ENCODE measurements around the gene MT1E.
"Not testable (repeated sequence)": the region's sequence is repeated elsewhere in the genome, so short reads cannot be mapped to it uniquely, and the experiment has no call there.

MT1E gene

GRCh38 chr16:56649271-56649670 lies 23.7 kb downstream of the MT1E start:
- DNase-seq = no peak

DNA sequence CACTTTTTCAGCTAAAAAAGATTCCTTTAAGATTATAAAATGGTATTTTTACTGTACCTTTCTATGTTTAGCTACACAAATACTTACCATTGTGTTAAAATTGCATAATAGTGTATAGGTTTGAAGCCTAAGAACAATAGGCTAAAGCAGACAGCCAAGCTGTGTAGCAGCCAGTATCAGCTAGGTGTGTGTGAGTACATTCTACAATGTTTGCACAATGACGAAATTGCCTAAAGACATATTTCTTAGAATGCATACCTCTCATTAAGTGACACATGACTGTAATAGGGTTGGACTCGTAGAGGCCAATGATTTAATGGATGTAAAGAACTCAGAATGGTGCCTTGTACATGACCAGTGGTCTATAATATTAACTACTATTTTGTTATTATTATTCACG lies 24.2 kb downstream of the MT1E start:
- no peak for DNase-seq

- DNase-seq = no peak
Measured at GRCh38 chr16:56651586-56651985, 26.0 kb downstream of the MT1E start, which contains the start of gene MT1B. MT1B (plus strand) TSS chr16:56651886; CDS start chr16:56651954, 68 bp downstream.

DNA sequence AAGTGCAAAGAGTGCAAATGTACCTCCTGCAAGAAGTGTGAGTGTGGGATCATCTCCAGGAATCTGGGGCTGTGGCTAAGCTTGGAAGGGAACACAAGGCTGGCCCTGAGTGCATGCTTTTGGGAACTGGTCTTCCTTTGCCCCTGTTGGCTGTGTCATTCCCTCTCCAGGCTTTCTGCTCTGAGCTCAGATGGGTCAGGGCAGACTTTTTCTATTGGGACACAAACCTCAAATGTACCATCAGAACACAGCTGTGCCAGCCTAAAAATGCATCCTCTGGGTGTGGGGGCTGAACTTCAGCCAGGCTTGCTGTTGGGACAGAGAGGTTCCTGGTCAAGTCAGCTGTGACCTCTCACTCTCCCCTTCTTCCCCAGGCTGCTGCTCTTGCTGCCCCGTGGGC lies 27.0 kb downstream of the MT1E start:
- no peak for DNase-seq

GRCh38 chr16:56653218-56653617 lies 27.6 kb downstream of the MT1E start:
- DNase-seq = no peak

- peak; percentile 13 for DNase-seq
Measured at GRCh38 chr16:56657555-56658326, 32.2 kb downstream of the MT1E start, which contains the start of gene MT1F. MT1F (plus strand) TSS chr16:56657959; CDS start chr16:56658059, 100 bp downstream.

DNA sequence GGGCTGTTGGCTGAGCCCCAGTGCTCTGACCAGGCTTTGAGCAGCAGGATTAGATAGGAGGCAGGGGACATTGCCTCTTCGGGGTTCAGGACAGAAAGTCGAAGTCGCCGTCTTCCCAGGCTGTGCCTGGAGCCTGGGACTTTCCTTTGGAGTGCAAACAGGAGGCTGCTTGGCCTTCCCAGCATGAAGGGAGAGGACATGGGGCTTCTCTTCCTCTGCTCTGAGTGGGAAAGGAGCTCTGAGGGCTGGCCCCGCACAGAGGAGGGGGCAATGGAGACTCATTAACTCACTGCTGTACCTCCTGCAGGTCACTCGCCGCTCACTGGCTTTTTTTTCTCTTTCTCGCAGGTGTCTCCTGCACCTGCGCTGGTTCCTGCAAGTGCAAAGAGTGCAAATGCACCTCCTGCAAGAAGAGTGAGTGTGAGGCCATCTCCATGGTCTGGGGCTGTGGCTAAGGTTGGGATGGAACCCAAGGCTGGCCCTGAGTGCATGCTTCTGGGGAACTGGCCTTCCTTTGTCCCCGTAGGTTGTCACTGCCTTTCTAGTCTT lies 32.8 kb downstream of the MT1E start:
- DNase-seq = no peak

- DNase-seq = no peak
Measured at GRCh38 chr16:56662357-56663354, 37.1 kb downstream of the MT1E start.

GRCh38 chr16:56664506-56664905 lies 38.9 kb downstream of the MT1E start:
- no peak for DNase-seq

DNA sequence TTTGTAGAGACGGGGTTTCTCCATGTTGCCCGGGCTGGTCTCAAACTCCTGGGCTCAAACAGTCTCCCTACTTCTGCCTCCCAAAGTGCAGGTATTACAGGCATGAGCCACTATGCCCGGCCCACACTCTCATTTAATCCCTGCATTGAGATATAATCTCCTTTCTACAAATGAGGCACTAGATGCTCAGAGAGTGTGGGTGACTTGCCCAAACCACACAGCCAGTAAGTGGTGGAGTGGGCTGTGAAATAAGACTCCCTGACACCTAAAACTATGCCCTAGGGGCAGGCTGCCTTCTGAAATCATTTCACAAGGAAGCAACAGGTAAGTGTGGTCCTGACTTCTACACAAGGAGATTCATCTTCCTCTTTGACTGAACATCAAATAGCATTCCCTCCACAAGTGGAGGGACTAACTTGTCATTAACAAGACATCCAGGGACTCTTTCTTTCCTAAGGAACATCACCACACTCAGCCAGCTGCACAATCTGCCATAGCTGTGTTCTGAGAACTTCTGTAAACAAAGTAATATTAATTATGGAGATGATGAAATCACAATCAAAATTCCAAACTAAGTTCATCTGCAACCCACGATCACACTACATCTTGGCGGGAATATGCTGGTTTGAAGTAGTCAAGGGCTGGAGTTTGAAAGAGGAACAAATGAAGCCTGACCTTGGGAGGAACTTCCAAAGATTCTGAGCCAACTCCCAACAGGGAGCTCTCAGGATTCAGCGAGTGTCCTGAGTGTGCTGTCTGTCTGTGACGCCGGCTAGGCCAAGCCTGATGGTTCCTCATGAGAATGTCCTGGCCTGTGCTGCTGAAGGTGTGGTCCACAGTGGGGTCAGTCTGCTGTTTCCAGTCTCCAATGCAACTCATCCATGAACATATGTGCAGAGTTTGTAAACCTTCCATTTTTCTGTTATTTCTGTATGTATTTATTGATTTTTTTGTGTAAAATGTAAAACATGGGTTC lies 40.0 kb downstream of the MT1E start:
- not testable (repeated sequence) for DNase-seq

DNA sequence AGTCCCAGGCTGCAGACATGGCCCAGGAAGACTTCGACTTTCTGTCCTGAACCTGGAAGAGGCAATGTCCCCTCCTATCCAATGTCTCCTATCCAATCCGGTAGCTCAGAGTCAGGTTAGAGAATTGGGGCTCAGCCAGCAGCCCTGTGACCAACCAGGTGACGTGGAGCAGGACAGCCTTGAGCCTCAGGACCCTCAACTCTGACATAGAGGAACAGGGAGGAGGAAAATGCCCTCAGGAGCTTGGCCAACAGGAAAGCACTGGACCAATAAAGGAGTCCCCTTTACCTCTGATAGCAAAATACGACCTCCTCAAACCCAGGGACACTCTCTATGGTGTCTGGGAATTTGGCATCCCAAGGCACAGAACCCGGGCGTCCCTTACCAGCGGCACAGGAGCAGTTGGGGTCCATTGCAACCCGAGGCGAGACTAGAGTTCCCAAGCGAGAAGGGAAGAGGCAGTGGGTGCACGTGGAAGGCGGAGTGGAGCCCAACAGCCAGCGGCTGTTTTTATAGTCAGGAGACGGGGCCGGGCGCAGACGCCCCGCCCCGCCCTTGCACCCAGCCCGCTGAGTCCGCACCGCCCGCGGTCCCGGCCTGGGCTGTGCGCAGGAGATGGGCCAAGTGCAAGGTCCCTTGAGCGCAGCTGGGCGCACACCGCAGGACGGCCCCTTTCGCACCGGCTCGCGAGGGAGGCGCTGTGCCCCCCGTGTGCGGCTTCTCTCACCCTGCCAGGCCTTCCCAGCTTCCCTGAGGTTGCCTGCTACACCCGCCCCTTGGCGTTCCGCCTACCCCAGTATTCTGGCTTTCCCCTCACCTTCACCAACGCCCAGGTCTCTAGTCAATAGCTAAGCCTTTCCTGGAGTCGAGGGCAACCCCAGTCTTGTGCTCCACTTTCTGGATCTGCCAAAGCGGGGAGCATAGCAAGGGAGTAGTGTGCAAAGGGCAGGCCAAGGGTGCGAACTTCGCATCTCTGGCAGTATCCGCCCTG lies 42.3 kb downstream of the MT1E start, which contains the start of gene MT1G:
MT1G (minus strand) TSS at position 485 of the 991 bp plus-strand sequence; CDS start at position 413, 72 bp downstream.
- no peak for DNase-seq

- DNase-seq = no peak
Measured at GRCh38 chr16:56669005-56669839, 43.6 kb downstream of the MT1E start, which contains the start of gene MT1H. MT1H (plus strand) TSS chr16:56669814; CDS start chr16:56669885, 71 bp downstream.

DNA sequence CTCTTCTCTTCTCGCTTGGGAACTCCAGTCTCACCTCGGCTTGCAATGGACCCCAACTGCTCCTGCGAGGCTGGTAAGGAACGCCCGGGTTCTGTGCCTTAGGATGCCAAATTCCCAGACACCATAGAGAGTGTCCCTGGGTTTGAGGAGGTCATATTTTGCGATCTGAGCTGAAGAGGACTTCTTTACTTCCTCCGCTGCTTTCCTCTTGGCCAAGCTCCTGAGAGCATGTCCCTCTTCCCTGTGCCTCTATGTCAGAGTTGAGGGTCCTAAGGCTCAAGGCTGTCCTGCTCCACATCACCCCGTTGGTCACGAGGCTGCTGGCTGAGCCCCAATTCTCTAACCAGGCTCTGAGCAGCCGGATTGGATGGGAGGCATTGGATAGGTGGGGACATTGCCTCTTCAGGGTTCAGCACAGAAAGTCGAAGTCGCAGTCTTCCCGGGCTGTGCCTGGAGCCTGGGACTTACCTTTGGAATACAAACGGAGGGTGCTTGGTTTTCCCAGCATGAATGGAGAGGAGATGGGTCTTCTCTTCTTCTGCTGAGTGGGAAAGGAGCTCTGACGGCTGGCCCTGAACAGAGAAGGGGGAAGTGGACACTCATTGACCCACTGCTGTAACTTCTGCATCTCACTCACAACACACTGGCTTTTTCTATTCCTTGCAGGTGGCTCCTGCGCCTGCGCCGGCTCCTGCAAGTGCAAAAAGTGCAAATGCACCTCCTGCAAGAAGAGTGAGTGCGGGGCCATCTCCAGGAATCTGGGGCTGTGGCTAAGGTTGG lies 44.4 kb downstream of the MT1E start:
- DNase-seq = no peak

DNA sequence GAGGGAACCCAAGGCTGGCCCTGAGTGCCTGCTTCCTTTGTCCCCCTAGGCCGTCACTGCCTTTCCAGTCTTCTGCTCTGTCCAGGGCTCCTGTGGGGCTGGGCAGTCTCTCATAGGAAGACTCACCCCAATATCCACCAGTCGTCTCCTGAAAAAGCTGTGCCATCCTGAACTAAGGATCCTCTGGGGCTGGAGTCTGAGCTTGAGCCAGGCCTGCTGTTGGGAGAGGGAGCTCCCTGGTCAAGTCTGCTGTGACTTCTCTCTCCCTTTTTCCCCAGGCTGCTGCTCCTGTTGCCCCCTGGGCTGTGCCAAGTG lies 45.0 kb downstream of the MT1E start:
- no peak for DNase-seq

- not testable (repeated sequence) for DNase-seq
Measured at GRCh38 chr16:56671691-56672090, 46.1 kb downstream of the MT1E start.

- not testable (repeated sequence) for DNase-seq
Measured at GRCh38 chr16:56672171-56672570, 46.6 kb downstream of the MT1E start.

- peak; percentile 7 for DNase-seq
Measured at GRCh38 chr16:56672761-56673536, 47.4 kb downstream of the MT1E start.

DNA sequence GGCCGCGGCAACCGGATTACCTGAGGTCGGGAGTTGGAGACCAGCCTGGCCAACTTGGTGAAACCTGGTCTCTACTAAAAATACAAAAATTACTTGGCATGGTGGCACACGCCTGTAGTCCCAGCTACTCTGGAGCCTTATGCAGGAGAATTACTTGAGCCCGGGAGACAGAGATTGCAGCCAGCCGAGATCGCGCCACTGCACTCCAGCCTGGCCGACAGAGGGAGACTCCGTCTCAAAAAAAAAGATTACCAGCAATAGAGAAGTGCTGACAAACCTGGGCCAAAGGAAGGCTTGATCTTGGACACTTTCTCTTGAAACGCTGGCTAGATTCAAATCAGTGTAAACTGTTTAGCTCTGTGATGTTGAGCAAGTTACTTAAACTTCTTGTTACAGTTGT lies 48.3 kb downstream of the MT1E start:
- no peak for DNase-seq
